DMS 273 (cell line): ENCODE data around the gene SLC22A4.

Experiments used
- DNase-seq: peaks from one replicate; lab custom pipeline; 2025; ENCODE audit not compliant: unreplicated experiment; lab: John Stamatoyannopoulos, UW

SLC22A4 gene

DNA sequence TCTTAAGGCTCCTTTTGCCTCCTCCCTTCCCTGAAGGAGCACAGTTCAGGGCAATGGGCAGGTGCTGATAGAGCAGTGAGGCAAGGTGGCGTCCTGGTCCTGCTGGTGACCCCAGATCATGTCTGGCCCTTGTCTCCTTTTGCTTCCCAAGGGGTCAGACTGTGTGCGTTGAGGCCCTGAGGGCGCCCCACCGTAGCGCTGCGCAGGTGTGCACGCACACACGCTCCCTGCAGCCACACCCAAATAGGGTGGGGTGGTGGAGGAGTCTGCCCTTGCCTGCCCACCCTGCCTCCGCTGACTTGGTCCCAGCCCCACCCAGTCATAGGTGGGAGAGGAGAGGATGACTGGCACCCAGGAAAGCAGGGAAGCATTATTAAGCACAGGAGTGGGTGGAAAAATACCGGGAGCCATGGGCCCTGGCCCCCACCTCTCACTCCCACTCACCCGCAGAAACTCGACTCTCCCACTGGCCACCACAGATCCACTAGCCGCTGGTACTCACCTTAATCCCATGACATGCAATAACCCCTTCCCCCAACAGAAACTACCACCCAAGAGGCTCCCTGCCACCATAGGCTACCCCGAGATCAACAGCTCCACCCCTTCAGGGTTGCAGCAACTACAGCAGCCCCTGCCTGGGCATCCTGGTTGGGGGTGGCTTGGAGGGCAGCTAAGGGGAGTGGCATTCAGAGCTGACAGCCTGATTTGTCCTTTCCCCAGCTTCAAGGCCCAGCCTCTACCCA lies 20.0 kb upstream of the SLC22A4 start:
- no peak for DNase-seq

DNA sequence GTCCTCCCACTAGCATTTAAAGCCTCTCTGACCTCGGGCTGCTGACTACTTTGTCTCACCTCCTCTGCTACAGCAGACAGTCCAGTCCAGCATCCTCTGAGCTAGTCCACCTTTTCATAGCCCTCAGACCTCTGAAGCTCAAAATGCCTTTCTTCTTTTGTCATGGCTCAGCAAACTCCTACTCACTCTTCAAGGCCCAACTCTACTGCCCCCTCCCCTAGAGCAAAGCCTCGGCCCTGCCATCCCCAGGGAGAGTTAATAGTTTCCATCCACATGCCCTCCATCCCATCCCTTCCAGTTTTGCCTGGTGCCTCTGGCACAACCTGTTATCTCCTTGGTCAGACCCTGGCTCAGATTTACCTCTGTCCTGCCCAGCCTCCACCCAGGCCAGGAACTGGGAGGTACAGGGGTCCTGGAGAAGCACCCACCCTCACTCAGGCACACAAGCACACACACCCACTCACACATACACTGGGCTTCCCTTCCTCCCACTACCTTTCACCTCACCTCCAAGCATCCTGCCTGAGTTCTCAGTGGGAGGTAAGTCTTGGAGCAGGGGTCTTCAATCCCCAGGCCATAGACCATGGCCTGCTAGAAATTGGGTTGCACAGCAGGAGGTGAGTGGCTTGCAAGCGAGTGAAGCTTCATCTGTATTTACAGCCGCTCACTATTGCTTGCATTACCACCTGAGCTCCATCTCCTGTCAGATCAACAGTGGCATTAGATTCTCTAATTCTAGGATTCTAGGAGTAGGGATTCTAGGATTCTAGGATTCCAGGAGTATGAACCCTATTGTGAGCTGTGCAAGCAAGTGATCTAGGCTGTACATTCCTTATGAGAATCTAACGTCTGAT lies 18.6 kb upstream of the SLC22A4 start:
- no peak for DNase-seq

DNA sequence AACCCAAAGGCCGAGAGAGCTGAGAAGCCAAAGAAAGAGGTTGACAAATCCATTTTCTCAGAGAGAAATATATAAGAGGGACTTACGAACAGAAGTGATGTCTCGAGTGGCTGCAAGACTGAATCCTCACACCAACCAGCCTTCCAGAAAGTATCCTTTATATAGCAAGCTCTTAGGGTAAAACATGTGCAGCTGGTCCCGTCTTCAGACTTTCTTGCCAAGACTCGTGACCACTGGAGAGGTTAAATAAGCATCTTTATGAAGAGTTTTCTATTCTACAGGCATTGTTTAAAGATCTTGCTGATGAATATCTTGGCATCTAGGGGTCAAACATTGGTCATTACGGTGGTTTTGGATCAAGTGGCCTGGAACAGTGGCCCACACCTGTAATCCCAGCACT lies 16.9 kb upstream of the SLC22A4 start:
- DNase-seq = no peak

DNA sequence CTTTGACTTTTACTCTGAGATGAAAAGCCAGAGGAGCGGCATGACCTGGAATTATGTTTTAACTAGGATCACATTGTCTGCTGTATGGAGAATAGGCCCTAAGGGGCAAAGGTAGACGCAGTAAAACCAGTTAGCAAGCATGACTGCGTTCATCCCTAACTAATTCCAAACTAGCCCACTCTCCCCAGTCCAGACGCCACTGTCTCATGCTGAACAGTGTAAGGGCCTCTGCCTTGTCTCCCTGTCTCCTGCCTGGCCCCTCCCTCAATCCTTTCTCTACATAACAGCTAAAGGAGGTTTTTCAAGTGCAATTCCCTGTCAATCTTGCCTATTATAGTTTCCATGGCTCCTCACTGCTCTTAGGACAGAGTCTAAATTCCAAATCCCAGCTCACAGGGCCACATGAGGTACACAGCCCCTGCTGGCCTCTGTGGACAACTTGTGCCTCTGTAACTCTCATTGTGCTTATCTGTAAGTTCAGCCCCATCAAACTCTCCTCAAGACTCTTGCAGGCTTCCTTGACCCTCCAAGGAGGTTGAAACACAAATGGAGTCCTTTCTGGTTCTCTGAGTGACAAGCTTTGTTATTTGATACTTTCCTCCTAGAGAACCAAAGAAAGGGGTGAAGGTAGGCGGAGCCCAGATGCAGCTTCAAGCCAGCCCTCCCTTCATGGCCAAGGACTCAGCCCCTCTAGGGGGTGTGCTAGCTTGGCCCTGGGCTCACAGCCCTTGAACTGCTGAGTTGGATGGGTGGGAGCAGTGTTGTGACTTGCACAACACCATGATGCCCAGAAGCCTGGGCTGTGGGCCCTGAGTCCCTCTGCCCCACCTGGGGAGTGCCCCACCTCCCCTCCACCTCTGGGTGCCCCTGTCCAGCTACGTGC lies 16.0 kb upstream of the SLC22A4 start:
- no peak for DNase-seq

DNA sequence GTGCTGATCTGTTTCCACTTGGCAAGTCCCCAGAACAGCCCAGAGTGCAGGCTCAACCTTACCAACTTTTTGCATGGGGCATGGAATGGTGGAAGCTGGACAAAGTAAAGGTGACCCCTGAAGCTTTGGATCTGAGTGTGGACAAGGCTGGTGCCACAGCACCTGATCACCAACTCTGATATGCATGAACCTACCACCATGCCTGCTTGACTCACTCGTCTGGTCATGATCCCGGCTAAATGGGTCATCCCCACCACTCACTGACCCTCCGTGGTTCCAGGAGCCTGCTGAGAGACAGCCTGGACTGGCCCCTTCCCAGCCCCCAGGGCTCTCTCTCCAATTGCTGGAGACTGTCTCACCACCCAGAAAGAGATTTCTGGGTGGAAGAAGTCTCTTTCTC lies 14.4 kb upstream of the SLC22A4 start:
- no peak for DNase-seq

DNA sequence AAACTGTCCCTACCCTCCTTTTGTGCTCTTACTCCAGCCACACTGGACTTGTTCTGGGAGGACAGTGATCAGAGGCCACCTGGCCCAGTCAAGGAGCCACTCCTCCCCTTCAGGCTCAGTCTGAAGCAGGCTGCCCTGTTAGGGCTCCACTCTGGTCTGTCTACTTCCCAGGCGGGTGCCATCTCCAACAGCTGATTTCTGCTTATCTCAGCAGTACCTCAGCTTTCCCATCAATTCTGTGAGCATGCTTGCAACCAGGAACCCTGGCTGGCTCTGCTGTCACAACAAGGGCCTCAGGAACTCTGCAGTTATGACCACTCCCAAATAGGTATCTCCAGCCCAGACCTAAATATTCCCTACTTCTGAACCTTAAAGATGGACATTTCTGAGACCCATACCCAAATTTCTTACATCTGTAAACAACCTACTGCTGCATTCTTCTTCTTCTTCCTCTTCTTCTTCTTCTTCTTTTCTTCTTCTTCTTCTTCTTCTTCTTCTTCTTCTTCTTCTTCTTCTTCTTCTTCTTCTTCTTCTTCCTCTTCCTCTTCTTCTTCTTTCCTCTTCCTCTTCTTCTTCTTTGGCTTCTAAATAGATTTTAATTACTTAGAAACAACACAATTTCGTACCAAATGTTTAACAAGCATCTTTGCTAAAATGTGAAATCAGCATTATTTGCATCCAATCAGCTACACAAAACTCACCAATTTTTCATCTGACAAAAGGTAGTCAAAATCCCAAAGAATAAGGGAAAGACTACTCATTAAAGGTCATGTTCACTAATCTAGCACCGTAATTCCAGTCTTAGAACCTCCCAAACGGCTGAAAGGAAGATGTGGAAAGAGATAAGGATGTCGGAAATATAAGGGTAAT lies 13.6 kb upstream of the SLC22A4 start:
- DNase-seq = no peak

DNA sequence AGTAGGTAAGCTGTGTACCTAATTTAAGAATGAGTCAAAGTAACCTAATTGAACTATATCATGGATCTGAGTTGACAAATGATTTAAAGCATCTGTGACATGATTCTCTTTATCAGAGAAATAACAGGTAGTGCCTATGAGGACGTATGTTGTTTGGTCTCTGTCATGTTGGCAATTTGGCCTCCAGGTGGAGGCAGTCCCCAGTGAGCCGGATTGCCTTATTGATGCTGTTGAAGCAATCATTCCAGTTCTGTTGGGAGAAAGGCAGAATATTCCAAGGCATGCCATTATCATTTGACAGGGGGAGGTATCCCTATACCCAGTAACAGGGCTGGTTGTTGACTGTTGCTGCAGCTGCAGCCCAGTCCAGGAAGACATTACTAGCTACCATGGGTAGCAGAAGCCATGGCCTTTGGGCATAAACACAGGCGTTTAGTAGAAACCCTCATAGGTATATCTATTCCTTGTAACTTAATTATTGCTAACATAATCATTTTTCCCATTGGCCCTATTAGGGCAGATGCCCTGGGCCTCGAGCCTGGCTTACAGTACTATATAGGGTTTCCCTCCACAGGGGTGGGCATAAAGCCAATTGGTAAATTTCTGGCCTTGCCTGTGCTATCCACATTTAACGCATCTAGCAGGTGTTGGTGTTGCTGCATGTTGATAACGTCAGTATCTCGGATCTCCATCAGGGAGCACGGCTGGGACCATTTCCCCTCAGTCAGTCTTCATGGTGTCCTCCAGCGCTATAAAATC lies 12.2 kb upstream of the SLC22A4 start:
- DNase-seq = no peak

DNA sequence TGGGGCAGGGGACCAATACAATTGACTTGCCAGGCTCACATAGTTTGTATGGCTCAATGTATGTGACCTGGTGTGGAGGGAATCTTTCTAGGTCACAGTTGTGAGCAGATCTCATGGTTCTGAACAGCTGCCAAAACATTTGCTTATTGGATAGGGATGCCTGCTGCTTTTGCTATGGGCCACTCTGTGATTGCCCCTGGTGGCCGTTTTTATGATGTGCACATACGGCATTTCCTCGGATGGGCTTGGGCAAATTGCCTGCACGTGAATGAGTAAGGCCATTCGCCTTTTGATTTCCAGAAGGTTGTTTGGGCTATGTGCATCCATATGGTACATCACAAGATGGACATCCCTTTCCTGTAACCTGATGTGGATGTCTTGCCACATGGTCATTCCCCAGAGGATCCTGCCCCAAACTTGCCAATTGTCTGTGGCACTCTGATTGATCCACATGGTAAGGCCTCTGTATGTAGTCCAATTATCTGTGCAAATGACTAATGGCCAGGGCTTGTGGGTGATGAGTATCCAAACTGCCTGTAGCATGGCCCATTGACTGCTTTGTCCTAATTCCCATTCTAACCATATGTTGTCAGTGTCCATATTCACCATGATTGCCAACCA lies 10.7 kb upstream of the SLC22A4 start:
- peak; percentile 90 for DNase-seq

DNA sequence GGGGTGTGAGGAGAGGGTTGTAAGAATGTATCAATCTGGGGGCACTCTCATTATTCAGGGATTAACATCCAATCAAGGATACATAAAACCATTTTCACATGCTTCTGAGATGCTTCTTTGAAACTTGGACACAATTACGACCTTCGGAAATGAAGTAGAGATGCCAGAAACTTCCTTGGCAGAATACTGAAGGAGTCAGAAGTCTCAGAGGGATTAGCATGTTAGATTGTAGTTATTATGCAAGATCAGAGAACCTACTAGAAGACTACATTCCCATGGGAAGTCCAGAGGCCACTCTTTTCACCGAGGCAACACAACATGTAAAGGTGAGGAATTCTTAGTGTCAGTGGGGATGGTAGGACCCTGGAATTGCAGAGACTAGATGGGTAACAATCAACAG lies 5.1 kb upstream of the SLC22A4 start:
- DNase-seq = no peak

DNA sequence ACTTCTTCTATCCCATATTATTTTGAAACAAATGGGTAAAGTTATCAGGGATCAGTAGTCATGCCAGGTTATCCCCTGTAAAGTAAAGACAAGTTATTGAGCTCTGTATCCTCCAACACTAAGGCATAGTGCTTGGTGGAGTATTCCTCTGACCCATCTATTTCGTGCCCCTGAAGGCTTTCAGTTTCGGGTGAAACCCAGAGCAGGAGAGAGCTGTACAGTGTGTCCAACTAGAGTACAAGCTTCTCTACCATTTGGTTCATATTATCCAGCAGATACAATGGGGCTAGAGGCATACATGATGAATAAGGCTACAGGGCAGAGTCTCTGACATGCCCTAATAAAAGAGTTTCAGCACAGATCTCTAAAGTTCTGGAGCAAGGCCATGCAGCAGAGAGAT lies 3.2 kb upstream of the SLC22A4 start:
- DNase-seq = no peak

DNA sequence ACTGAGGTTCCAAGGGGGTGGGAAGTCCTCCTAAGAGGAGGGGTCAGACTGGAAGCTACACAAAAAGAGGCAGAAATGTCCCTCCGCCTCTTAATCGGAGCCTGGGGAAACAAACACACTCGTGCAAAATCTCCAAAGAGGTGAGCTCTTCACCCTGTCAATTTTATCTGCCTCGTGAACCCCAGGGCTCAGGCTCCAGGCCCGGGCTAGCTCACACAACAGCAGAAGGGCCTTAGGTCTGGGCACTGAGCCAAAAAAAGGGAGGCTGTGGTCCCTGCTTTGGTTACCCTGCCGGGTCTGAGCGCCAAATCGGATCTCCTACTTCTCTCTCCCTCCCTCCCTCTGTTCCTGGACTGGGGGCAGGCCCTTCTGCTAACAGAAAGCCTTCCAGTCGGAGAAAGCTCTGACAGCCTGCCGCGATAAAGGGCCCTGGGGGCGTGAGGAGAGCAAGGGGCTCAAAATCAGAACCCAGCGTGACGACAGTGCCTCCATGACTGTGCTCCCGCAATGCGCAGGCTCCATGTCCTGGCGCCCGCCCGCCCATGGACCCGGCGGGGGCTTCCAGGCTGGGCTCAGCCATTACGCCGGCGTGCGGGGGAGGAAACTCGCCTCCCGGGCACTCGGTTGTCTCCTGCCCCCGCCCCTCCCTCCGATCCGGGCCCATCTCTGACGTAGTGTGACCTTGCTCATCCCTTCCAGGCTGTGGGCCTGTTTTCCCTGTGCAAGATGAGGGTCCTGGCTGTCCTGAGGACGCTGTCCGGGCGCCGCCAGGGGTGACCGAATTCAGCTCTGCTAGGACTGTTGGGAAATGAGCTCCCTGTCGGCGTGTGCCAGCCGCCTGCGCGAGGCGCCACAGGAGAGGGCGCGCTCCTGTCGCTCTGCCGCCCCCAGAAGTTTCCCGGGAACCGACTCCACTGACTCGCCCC lies 865 bp upstream of the SLC22A4 start:
- DNase-seq = peak; percentile 98

DNA sequence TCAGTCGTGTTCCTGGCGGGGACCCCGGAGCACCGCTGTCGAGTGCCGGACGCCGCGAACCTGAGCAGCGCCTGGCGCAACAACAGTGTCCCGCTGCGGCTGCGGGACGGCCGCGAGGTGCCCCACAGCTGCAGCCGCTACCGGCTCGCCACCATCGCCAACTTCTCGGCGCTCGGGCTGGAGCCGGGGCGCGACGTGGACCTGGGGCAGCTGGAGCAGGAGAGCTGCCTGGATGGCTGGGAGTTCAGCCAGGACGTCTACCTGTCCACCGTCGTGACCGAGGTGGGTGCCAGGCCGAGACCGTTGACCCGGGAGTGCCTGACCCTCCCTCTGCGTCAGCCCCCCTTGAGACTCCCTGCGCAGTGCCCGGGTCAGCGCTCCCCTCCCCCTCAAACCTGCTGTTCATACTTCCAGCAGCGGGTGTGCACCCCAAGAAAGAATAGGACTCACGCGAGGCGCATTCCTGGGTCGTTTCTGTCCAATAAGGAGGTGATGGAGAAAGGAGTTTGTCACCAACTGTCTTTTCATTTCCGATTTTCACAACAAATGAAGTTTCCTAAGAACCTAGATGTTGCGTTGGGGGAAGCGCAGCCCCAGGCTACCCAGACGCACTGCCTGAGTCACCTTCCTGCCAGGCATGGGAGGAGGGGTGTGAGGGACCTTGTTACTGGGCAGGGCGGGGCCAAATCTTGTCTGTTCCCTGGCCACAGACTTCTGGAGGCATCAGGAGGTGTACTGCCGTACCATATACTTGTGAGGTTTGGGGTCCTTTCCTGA lies 722 bp downstream of the SLC22A4 start:
- DNase-seq = peak; percentile 59

DNA sequence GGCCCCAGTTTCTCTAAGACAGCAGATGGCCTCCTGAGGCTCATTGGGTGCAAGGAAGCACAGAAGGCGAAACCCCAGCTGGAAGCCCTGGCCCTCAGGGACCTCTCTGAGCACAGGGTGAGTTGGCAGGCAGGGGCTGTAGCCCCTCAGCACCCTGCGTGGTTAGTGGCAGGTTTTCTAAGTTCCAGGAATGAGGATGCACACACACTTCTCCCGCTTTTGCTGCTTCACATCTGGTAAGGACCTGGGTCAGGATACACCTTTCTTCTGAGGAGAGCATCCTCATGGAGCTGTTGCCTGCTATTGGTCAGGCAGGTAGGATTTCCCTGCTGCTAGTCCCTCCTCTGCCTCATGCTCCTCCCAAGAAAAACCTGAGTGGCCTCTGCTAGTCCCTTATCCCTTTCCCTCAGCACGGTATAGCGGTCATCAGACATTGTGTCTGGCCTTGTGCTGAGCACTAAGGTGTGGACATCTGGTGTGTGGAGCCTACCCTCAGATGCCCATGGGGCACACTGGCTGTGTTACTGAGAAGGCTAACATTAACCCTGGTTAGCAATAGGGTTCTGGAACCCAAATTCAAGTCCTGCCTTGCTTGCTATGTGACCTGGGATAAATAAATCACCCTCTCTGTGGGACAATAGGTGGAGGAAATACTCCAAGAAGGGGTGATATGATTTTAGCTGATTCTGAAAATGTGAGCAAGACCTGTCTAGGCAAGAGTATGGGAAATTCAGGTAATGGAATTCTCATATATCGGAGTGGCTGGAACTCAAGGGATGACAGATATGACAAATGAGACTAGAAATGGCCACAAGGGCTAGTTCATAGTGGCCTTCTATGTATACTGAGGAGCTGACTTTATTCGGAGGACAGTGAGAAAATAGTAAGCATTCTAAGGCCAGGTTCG lies 1.6 kb downstream of the SLC22A4 start:
- DNase-seq = no peak

DNA sequence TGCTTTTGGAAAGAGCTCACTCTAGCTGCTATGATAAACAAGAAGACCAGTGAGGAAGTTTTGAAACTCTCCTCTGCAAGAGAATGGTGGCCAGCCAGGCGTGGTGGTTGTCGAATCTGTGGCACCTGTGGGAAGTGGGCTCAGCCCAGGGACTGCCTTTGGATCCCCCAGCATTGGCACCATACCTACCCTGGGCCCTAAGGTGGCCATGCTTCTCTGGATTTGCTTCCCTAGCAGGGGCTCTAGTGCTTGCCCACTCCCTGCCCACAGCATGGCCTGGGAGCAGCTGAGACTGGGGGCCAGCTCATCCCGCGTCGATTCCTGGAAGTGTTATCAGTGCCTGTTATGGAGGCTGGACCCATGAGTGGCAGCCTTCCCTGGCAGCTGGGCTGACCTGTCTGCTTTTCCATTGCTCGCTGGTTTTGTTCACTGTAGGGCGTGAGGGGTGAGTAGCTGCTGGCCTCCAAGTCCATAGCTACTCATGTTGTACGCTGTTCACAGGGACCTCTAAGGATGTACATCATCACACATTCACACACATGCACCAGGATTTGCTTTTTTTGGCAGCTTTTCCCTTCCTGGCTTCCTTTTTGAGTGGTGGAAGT lies 2.3 kb downstream of the SLC22A4 start:
- DNase-seq = no peak

DNA sequence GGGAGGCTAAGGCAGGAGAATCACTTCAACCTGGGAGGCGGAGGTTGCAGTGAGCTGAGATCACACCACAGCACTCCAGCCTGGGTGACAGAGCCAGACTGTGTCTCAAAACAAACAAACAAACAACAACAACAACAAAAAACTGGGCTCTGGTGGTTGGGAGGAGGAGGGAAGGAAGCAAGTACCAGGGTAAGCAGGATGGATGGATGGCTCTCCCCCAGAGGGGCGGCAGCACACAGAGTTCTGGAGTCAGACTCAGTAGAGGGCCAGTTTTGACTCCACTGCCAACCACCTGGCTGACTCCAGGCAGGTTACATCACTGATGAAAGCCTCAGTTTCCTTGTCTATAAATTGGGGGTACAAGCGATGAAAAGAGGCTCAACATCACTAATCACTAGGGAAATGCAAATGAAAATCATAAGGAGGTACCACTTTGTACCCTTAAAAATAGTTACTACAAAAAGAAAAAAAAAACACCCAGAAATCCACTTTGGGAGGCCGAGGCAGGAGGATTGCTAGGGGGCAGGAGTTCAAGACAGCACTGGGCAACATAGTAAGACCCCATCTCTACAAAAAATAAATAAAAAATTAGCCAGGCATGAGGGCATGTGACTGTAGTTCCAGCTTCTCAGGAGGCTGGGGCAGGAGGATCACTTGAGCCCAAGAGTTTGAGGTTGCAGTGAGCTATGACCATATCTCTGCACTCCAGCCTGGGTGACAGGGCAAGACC lies 3.2 kb downstream of the SLC22A4 start:
- no peak for DNase-seq
